NCI-H2171 treated with DMSO at 0.1 percent for 48 hours (cell line): ENCODE data around the gene IL1RN.
A peak's percentile ranks its signal among the peaks of the same experiment; 100 is the strongest.

Experiments
- DNase-seq: peaks from one replicate; lab custom pipeline; 2025; lab: John Stamatoyannopoulos, UW

Gene IL1RN

DNA sequence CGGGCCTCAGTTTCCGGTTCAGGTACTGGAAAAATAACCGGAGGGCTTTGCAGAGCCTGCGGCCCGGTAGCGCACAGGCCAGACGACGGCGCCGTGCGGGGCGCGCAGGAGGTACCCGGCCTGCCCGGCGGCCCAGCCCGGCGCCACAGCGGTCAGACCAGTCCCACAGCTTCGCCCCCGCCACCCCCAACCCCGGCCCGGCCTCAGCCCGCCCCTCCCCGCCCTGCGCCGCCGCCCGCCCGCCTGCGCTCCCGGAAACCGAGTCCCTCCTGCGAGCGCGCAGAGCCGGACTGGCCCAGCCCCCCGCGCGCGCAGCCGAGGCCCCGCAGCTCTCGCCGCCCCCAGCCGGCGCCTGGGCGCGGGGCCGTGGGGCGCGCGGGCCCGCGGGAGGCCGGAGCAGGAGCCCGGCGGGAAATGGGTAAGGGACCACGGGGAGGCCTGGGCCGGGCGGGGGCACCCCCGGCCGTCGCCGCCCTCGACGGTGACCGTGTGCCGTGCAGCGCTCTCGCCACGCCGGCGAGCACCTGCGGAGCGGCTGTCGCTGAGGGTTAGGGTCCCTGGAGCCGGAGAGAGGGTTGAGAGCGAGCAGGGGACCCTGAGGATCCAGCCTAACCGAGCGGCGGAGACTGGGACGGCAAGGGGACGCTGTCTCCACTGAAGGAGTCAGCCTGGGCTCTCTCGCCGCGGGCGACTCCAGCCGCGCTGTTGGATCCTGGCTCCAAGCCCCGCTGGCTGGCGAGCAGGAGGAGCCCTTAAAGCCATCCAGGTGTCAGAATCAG lies 29.9 kb downstream of the IL1RN start:
- DNase-seq = peak; percentile 22

DNA sequence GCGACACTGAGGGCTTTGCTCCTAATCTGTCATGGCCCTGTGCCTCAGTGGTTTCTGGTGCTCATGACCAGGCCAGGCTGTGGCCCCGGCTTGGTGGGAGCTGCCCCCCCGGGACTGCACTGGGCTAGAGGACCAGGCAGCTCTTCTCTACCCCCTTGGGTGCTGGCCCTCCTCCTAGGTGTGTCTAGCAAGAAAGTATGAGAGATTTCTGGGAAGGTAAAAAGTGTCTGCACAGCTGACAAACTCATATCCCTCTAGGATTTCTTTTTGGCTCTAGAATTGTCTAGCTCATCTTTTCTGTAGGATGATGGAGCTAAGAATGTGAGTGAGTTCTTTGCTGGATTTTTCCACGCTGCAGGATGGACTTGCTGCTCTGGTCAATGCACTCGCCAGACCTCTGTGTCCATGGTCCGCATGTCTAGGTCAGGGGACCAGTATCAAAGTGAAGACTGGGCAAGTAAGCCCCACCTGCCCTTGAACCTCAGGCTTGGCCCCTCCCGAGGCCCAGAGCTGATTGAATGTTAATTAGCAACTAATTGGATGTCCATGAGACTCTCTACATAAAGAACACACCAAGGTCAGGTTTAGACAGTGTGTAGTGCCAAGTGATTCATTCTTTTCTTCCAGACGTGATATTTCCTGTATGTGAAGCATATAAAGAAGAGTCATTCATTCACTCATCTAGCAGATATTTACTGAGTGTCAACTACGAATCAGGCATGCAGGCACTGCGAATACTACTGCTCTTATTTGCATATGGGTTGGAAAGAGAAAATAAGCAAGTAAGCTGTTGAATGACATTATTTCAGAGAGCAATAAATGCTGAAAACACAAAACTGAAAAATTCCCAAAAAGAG lies 30.7 kb downstream of the IL1RN start:
- no peak for DNase-seq

DNA sequence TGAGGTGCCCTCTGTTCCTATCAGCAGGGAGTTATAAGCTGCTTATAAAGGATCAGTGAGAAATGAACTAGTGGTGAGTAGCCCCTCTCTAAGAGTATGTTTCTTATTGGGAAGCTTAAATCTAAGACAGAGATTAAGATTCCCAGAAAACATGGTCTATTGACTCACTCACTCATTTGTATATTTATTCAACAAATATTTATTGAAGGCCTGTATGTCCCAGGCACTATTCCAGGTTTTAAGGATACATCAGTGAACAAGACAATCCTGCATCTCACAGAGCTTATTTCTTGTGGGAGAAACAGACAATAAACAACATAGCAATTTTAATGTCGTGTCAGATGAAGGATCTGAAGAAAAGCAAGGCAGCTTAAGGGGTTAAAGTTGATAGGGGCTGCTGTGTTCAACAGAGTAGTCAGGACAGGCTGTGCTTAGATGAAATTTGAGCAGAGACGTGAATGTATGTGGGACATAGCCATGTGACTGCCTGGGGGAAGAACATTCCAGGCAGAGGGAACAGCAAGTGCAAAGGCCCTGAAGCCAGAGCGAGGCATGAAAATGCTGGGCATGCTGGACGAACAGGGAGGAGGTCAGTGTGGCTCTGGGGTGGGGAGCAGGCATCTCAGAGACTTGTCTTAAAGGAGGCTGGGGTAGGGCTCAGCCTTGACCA lies 31.6 kb downstream of the IL1RN start:
- no peak for DNase-seq

DNA sequence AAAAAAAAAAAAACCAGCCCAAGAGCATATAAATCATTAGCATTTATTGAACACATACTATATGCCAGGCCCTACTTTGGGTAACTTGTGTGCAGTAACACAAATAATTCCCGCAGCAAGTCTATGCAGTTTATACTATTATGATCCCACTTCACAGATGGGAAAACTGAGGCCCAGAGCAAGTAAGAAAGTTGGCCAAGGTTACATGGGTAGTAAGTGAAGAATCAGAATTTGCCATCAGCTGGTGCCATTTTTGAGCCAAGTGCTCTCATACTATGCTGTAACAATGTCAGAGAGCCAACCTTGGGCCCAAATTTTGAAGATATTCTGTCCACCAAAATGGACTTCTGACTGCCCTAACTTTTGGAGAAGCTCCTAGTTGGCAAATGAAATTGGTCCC lies 32.9 kb downstream of the IL1RN start:
- DNase-seq = no peak

DNA sequence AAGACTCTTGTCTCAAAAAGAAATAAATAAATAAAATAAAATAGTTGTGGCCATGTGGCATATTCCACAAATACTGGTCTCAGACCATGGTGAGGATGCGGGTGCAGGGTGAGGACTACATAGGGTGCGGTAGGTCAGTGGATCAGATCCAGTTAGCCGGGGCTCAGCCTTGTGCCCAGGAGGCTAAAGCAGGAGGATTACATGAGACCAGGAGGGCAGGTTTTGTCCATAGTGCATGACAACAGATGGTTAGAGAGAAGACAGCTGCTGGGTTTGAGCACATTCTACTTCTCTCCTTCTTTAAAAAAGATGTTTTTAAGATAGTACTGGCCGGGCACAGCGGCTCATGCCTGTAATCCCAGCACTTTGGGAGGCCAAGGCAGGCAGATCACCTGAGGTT lies 33.6 kb downstream of the IL1RN start:
- DNase-seq = no peak

DNA sequence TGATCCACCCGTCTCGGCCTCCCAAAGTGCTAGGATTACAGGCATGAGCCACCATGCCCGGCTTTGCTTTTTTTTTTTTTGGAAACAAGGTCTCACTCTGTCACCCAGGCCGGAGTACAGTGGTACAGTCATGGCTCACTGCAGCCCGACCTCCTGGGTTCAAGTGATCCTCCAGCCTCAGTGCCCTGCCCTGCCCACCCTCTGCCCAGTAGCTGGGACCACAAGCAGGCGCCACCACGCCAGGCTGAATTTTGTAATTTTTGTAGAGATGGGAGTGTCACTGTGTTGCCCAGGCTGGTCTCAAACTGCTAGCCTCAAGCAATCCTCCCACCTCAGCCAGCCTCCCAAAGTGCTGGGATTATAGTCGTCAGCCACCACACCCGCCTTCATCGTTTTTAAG lies 34.8 kb downstream of the IL1RN start:
- DNase-seq = no peak

DNA sequence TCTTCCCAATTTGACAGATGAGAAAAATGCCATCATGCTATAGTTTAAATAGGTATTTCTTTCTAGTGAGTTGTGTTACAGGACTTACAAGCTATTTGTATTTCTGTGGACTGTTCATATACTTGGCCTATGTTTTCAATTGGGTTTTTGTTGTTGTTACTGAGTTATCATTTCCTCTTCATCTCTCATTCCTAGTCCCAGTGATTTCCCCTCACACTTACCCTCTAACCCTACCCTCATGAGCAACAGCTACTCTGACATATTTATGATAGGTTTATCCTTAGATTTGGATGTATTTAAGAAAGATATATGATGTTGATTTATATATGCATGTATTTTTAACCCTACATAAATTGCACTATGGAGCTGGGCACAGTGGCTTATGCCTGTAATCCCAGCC lies 35.5 kb downstream of the IL1RN start:
- no peak for DNase-seq

DNA sequence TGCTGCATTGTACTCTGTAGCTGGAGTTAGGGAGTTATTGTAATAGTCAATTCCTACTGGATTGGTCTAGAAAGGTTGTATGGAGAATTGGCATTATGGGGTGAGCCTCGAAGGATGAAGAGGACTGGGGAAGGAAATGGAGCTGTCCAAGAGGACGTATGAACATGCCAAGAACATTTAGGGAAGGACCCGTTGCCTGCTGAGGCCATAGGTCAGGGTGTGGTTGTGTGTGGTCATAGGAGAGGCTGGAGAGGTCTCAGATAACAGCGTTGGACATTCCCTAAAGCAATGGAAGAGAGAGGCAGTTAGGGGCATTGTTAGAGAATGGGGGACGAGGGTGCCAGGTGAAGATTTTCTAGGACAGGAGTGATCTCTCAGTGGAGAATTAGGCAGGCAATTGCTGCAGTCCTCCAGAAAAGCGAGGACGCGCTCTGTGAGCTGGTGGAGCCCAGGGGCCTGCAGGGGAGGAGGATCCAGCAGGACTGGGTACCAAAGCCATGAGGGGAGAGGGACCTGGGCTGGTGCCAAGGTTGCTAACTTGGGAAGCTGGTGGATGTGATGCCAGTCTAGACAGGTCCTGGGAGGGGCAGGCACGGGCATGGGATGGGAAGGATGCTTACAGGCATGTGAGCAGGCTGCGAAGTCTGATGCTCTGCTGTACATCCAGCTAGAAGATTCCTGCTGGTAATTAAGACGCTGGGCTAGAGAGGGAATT lies 37.0 kb downstream of the IL1RN start:
- peak; percentile 26 for DNase-seq

DNA sequence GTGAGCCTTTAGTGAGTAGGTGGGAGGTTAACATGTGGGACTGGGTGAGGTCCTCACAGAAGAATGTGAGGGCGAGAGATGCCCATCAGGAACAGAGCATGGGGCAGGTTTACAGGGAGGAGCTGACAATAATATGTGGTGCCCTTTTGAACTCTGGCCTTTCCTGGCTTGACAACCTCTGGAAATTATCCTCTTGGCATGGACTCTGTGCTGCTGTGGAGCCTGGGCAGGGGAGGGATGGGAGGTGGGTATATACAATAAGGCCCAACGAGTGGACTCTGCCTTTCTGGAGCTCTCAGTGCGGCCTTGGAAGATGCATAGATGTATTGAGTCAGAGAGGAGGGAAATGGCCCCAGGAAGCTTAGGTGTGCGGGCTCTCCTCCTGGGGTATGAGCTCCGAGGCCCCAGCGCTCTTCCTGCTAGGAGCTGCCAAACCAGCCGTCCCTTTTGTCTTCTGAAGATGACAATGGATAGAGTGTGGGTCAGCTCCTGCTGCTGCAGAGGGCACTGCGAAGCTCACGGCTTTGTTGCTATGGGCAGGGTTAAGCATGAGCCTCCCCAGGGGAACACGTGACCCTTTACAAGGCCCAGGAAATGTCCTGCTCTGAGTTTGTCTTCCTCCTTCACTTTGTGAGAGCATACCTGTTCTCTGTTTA lies 37.7 kb downstream of the IL1RN start:
- DNase-seq = no peak

DNA sequence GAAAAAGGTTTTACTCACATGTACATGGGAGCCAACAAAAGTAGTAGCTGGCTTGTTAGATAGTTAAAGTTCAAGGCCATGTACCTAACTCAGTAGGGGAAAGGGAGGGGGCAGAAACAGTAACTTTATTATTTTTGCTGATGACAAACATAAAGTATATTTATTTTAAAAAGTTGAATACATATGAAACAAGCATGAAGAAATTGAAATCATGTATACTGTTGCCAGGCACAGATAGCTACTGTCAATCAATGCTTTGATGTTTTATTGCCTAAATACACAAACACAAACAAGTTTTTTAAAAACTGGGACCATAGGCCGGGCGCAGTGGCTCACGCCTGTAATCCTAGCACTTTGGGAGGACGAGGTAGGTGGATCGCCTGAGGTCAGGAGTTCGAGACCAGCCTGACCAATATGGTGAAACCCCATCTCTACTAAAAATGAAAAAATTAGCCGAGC lies 38.8 kb downstream of the IL1RN start:
- DNase-seq = no peak

DNA sequence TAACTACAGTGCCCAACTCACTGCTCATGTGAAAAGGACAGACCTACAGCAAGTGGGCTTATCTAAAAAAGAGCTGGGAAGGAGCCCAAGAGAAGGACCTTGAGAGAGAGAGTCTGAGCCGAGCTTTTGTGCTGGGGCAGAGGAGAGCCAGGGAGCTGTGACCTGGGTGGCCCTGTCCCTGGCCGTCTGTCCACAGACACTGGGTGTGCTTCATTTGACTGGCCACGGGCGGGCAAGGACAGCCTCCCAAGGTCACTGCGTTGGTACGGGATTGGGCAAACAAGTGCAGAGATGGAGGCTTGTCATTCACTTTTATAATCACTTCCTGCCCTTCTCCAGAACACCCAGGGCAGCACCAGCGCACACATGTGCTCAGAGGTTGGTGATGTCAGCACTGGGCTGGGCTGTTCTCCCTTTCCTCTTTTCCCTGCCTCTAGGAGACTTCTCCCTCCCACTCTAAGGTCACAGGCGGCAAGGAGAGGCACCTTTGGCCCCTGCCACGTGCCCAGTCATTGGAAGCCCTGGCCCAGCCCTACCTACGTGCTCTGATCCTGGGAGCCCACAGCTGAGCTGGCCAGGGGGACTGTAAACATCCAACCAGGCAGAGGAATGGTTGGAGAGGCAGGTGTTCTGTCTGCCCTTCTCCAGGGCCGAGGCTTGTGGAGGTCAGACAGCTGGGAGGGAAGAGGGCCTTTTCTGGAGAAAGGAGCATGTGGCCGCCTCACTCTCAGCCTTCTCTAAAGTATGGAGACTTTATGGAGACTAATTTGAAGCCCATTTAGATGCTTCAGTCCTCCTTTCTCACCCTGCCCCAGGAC lies 39.9 kb downstream of the IL1RN start:
- DNase-seq = no peak

DNA sequence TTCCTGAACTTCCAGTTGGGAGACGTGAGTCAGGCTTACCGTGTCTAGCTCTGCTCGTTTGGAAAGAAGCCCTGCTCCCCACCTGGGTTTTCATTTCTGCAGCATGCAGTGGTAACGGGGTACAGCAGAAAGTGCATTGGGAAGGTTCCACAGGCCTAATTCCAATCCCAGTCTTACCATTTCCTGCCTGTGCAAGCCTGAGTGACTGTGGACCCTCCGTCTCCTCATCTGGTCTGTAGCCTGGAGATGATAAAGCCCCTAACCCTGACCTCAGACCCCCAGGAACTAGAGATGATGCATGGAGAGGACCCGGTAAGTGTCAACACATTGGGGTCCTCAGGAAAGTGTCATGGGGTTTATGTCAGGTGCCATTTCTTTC lies 40.6 kb downstream of the IL1RN start:
- DNase-seq = no peak

DNA sequence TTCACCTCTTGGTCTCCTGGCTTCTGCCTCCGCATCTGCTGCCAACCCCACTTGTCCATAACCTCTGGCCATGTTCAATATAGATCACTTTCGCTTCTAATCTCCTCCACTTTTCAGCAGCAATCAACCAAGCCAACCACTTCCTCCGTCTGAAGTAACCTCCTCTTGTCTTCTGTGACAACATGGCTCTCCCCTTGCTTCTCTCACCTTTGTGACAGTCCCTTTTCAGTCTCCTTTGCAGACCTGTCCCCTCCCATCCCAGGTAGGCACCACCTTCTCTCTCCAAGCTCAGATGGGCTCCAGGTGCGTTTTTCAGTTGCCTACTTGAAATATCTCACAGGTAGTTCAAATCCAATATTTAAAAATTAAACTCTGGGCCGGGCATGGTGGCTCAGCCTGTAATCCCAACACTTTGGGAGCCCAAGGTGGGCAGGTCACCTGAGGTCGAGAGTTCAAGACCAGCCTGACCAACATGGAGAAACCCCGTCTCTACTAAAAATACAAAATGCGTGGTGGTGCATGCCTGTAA lies 41.7 kb downstream of the IL1RN start:
- no peak for DNase-seq

DNA sequence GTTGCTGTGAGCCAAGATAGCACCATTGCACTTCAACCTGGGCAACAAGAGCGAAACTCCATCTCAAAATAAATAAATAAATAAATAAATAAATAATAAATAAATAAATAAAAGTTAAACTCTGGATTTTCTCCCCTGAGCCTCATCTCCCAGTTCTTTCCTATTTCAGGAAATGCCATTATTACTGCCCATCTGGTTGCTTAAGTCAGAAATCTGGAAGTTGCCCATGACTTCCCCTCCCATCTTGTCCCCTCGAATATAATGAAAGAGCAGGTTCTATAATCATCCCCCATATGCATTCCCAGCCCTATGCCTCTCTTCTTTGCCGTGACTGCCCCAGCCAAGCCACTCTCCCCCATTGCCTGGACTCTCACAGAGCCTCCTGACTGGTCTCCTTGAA lies 42.2 kb downstream of the IL1RN start:
- no peak for DNase-seq

DNA sequence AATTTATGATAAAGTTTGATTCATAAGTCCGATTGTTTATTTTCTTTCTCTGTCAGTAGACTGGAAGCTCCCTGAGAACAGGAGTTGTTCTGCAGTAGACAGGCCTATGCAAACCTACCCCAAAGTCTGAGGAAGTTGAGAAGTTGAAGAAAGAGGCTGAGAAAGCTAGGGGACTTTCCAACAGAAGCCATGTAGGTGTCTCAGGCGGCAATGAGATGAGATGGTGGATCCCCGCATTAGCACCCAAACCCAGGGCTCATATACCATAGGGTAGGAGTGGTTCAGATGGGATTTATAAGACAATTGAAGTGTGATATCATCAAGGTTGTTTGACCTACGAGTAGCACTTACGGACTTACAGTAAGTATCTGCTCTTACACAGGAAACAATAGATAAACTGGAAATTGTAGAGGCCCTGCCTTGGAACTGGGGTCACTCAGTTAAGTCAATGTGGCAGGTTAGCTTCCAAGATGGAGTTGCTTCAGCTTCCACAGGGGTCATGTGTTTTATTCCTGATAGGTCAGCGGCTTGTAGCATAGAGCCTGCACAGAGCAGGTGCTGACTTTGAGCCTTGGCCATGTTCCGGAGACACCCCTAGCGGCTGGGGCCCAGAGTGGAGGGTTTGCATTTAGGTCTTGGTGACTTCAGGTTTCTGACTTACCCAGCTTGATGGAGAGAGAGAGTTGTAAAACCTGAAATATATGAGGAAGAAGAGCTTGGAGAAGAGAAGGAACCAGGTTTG lies 44.1 kb downstream of the IL1RN start:
- no peak for DNase-seq

DNA sequence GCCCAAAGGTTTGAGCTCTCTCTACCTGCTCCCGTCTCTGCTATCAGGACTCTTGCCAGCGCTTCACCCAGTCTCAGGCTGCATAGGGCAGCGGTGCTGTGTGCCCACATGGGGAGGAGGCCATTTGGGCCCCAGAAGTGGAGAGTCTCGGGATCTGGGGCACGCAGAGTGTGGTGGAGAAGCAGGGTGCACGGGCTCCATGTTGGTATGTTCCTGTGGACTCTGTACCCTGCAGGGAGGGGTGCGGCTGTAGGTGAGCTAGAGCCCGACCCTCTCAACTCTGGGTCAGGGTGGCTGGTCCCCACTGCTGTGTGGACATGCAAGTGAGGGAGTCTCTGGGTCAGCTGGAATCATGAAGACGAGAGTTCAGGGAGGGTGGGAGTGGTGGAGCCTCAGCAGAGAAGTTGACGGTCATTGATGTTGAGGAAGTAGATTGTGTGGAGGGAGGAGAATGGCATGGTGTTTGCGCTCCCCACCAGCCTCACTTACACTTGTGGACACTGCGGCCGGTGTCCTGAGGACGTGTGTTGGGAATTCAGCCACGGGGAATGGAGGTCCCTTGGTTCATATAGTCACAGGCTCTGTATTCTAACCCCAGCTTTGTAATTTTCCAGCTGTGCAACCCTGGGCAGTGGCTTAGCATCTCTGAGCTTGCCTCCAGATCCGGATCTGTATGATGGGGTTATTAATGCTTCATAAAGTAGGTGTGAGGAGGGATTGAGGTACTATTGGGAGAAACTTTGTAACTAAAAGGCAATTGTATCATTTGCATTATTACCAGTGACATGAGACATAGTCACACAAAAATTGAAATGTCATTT lies 45.5 kb downstream of the IL1RN start:
- DNase-seq = no peak

DNA sequence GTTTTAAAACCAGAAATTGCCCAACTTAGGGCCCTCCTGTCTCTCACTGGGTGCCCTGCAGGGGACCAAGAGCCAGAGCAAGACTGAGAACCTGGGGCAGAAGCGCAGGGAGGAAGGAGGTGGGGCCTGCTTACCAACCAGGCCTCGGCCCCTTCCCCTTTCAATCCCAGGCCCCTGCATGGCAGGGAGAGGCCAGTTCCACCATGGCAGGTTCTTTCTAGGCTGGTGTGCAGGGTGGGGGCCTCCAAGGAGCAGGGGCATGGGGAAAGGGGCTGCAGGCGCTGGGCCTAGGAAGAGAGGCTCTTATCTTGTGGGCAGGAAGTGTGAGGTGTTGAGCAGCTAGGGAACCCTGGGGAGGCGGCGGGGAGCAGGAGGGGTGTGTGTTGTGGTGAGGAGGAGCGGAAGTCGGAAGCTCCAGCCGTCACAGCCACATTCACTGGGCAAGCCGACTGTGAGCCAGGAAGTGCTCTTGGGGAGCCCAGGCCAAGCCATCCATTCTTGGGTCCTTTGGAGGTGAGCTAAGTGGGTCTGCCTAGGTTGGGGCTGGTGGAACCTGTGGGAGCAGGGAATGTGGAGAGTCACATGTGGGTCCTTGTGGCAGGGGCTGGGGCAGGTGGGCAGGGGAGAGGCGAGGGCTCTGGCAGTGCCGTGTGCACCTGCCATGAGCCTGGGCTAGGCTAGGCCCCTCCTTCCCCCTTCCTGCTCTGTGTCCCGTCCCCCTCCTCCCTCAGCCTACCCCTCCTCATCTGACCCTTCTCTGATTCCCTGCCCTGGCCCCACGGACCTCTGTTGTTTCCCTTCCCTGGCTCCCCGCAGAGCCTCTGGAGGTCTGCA lies 46.4 kb downstream of the IL1RN start, which contains the start of gene PSD4:
Gene PSD4, plus strand, starts transcription at position 430 of the 834 bp plus-strand sequence. CDS start 8,486 bp downstream, outside the sequence.
- DNase-seq = no peak

DNA sequence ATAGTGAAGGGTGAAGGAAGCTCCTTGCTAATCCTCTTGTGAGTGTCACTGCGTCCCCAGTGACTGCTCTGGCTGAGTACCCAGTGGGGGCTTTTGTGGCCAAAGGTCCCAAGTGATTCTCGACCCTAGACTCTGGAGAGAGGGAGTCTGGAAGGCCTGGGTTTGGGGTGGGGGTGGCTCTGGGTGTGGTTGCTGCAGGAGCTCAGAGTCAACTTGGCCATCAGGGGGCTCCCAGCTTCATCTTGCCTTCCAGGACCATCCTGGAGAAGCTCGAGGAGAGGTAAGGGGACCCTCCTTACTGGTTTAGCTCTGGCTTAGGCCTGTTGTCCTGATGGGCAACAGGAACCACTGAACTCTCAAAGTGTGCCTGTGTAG lies 47.0 kb downstream of the IL1RN start:
- no peak for DNase-seq
